Caco-2 (cell line): ENCODE data around the gene ITGA11. TPM values are rescaled to one million over a fixed set of nuclear protein-coding genes. Genes with fewer than 3 reads are reported as not detected.

Experiments
- BruUV-seq: library from RNA; stranded (reverse); fragments of 400-500 nt; replicated peaks from 2 replicates; lab custom pipeline; 2021; lab: Mats Ljungman, UMichigan
- CTCF ChIA-PET: fragments of 300-600 bp; sonication (Branson Sonifier 250); formaldehyde crosslinking; loops from one replicate; lab custom pipeline; 2022; ENCODE audit warnings: antibody characterized with exemption; lab: Charles Lee
- POLR2A ChIA-PET: fragments of 300-600 bp; sonication (Branson Sonifier 250); formaldehyde crosslinking; loops from one replicate; lab custom pipeline; 2022; ENCODE audit warnings: antibody characterized with exemption; lab: Charles Lee
- DNase-seq, 2 experiments: peaks; one replicate each; pipeline versions ENCODE4 v3.0.0 to v3.0.0-alpha.2; 2020 to 2022
- H3K27me3 ChIP-seq: replicated peaks from 2 replicates; pipeline ENCODE4 v1.6.0; 2011; ENCODE audit warnings: low read length; ENCODE audit not compliant: control insufficient read depth, insufficient read depth
- H3K36me3 ChIP-seq: 2 replicates; pipeline ENCODE4 v1.5.1; 2011; ENCODE audit warnings: low read length; ENCODE audit not compliant: control insufficient read depth, insufficient read depth
- H3K4me1 ChIP-seq: fragments of 250-450 bp; sonication (Bioruptor Pico); 2 replicates; pipeline ENCODE4 v1.5.1; 2020; ENCODE audit warnings: mild to moderate bottlenecking
- H3K4me3 ChIP-seq: 2 replicates; pipeline ENCODE4 v1.5.1; 2011; ENCODE audit warnings: low read depth, mild to moderate bottlenecking, control low read depth, low read length
- H3K9me3 ChIP-seq: fragments of 250-450 bp; sonication (Bioruptor Pico); 2 replicates; pipeline ENCODE4 v1.5.1; 2020; ENCODE audit warnings: mild to moderate bottlenecking, moderate library complexity
- H3K27ac Mint-ChIP-seq: one replicate; pipeline ENCODE4 v1.8.0; 2022; ENCODE audit warnings: mixed read lengths; ENCODE audit not compliant: unreplicated experiment
- H3K27me3 Mint-ChIP-seq: one replicate; pipeline ENCODE4 v1.8.0; 2022; ENCODE audit warnings: mixed read lengths; ENCODE audit not compliant: insufficient read depth, unreplicated experiment
- H3K36me3 Mint-ChIP-seq: one replicate; pipeline ENCODE4 v1.8.0; 2022; ENCODE audit warnings: mild to moderate bottlenecking, mixed read lengths; ENCODE audit not compliant: insufficient read depth, unreplicated experiment
- H3K4me1 Mint-ChIP-seq: one replicate; pipeline ENCODE4 v1.8.0; 2022; ENCODE audit warnings: low read depth, mixed read lengths; ENCODE audit not compliant: unreplicated experiment
- H3K4me3 Mint-ChIP-seq: one replicate; pipeline ENCODE4 v1.8.0; 2022; ENCODE audit warnings: mild to moderate bottlenecking, moderate library complexity, mixed read lengths; ENCODE audit not compliant: unreplicated experiment
- H3K9me3 Mint-ChIP-seq: one replicate; pipeline ENCODE4 v1.8.0; 2022; ENCODE audit warnings: mixed read lengths; ENCODE audit not compliant: unreplicated experiment
- intact Hi-C: fragments of 100-400 bp; cut with micrococcal nuclease; formaldehyde crosslinking; loops from one replicate; pipeline ENCODE4 v1.10.0; 2022; ENCODE audit not compliant: unreplicated experiment
- total RNA-seq: library from RNA; stranded (reverse); gene quantifications from 2 replicates; pipeline ENCODE4 v1.2.3, GENCODE V29; 2022
- TF ChIP-seq, protein P1 (sequence below), 2 experiments: fragments of 200-600 bp in 1 of 2; IDR thresholded peaks; 1 replicate in 1 of 2; 2 replicates in 1 of 2; pipeline versions ENCODE4 v1.5.1 to v1.8.0; 2011 to 2022; ENCODE audit warnings: antibody characterized with exemption in 1 of 2, control low read depth in 1 of 2, inconsistent platforms in 1 of 2, low read depth in 1 of 2, low read length in 1 of 2, mild to moderate bottlenecking in 1 of 2, moderate library complexity in 1 of 2; ENCODE audit not compliant: insufficient read depth in 1 of 2, severe bottlenecking in 1 of 2, unreplicated experiment in 1 of 2

The ITGA11 gene
- total RNA-seq, 1 experiment from 2014 or later, result 0.18 TPM

DNA sequence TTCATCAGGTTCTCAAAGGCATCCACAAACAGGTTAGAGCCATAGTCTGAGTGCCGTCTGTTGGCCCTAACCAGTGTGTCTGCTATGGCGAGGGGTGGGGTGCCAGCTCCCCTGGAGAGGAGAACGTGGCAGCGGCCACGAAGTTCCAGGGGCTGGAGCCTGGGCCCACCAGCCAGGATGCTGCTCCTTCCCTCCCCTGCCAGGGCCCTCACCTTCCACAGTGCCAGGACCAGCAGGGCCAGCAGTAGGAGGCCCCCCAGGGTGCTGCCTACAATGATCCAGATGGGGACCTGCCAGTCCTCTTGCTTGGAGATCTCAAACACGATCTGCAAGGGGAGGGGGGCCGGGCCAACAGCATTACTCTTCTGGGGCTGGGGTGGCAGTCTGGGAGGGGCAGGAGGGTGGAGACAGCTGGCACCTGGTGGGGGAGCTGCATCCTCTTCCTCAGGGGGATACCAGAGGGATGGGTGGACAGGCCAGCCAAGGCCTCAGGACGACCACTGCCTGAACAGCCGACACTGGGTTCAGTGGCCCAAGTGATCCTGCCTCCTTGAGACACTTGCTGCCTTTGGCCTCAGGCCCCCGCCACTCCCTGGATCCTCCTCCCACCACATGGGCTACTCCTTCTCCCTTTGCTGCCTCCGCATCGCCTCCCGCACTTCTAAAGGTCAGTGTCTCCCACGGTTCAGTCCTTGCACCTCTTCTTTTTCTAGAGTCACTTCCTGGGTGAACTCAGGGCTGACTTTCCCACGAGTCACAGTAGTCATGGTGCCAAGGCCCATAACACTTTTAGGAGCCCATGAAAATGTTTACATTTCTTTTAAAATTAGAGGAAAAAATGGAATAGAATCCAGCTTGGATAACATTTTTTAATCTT is 128.2 kb downstream of the ITGA11 start:
- DNase-seq, result no peak
- POLR2A ChIA-PET, result no interaction called here
- Mint-ChIP-seq H3K27ac (no peak overlapping the region), H3K36me3 (peaks cover 12% of the 10 kb centered on the region), H3K4me3 (no peak overlapping the region), H3K27me3 (no peaks in the 10 kb centered on the region), H3K9me3 (no peaks in the 10 kb centered on the region), H3K4me1 (peaks cover 30% of the 10 kb centered on the region)
- no TSS peak for BruUV-seq
- TF ChIP-seq, protein P1, sequence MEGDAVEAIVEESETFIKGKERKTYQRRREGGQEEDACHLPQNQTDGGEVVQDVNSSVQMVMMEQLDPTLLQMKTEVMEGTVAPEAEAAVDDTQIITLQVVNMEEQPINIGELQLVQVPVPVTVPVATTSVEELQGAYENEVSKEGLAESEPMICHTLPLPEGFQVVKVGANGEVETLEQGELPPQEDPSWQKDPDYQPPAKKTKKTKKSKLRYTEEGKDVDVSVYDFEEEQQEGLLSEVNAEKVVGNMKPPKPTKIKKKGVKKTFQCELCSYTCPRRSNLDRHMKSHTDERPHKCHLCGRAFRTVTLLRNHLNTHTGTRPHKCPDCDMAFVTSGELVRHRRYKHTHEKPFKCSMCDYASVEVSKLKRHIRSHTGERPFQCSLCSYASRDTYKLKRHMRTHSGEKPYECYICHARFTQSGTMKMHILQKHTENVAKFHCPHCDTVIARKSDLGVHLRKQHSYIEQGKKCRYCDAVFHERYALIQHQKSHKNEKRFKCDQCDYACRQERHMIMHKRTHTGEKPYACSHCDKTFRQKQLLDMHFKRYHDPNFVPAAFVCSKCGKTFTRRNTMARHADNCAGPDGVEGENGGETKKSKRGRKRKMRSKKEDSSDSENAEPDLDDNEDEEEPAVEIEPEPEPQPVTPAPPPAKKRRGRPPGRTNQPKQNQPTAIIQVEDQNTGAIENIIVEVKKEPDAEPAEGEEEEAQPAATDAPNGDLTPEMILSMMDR (IDR thresholded peaks at IDR 0.05; ENCODE audit: insufficient read depth in 1 of 2, low read depth in 1 of 2, low read length in 1 of 2, severe bottlenecking in 1 of 2, unreplicated experiment in 1 of 2), result no peak
- Histone ChIP-seq H3K4me3 (no peak overlapping the region), H3K27me3 (no peaks in the 10 kb centered on the region), H3K36me3 (no peaks in the 10 kb centered on the region), H3K4me1 (peaks cover 26% of the 10 kb centered on the region), H3K9me3 (no peaks in the 10 kb centered on the region)
- intact Hi-C loops, result loop anchor here (10.0 kb wide), 1 partner anchor 131 kb away; the partner anchor contains the start of gene ITGA11
- CTCF ChIA-PET, result interaction anchor here (2.6 kb wide), 1 partner anchor 51 kb away, joined by 21 read pairs; no protein-coding TSS in a partner anchor

- no peak for DNase-seq
- H3K27ac Mint-ChIP-seq, result no peak overlapping the region
- H3K27me3 ChIP-seq, result no peaks in the 10 kb centered on the region
- peaks cover 12% of the 10 kb centered on the region for H3K36me3 Mint-ChIP-seq
- H3K4me3 ChIP-seq, result no peak overlapping the region
- no peaks in the 10 kb centered on the region for H3K9me3 ChIP-seq
- no peak overlapping the region for H3K4me3 Mint-ChIP-seq
- POLR2A ChIA-PET, result no interaction called here
- no peaks in the 10 kb centered on the region for H3K36me3 ChIP-seq
- H3K4me1 Mint-ChIP-seq, result peaks cover 30% of the 10 kb centered on the region
- BruUV-seq, result no TSS peak
- CTCF ChIA-PET, result interaction anchor here (2.6 kb wide), 1 partner anchor 50 kb away, joined by 21 read pairs; no protein-coding TSS in a partner anchor
- intact Hi-C loops, result loop anchor here (10.0 kb wide), 1 partner anchor 132 kb away; the partner anchor contains the start of gene ITGA11
- no peaks in the 10 kb centered on the region for H3K27me3 Mint-ChIP-seq
- peaks cover 26% of the 10 kb centered on the region for H3K4me1 ChIP-seq
- TF ChIP-seq, protein P1 (IDR thresholded peaks at IDR 0.05; ENCODE audit: insufficient read depth in 1 of 2, low read depth in 1 of 2, low read length in 1 of 2, severe bottlenecking in 1 of 2, unreplicated experiment in 1 of 2), result no peak
- H3K9me3 Mint-ChIP-seq, result no peaks in the 10 kb centered on the region
These were observed 128.8 kb downstream of the ITGA11 start for GRCh38 chr15:68303134-68303533.

DNA sequence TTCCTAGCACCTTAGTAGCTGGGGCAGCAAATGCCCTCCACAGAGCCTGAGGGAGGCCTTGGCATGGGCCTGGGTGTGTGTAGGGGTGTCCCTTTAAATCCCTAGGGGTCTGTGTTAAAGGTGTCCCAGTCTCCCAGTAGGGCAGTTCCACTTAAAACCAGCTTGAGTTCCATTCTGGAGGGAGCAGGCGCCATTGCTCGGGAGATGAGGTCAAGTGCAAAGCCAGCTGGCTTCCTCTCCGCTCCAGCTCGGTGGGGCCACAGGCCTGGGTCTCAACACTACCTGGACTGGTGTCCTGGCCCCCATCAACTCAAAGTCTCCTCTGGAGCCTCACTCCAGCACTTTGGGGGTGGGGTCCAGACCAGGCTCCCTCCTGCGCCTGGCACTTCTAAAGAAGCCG is 129.2 kb downstream of the ITGA11 start:
- no peak for DNase-seq
- H3K36me3 Mint-ChIP-seq, result peaks cover 12% of the 10 kb centered on the region
- H3K4me3 ChIP-seq, result no peak overlapping the region
- no peaks in the 10 kb centered on the region for H3K9me3 Mint-ChIP-seq
- TF ChIP-seq, protein P1 (IDR thresholded peaks at IDR 0.05; ENCODE audit: insufficient read depth in 1 of 2, low read depth in 1 of 2, low read length in 1 of 2, severe bottlenecking in 1 of 2, unreplicated experiment in 1 of 2), result no peak
- peaks cover 26% of the 10 kb centered on the region for H3K4me1 ChIP-seq
- no peaks in the 10 kb centered on the region for H3K27me3 Mint-ChIP-seq
- no peak overlapping the region for H3K27ac Mint-ChIP-seq
- no peaks in the 10 kb centered on the region for H3K27me3 ChIP-seq
- H3K4me1 Mint-ChIP-seq, result peaks cover 30% of the 10 kb centered on the region
- no peak overlapping the region for H3K4me3 Mint-ChIP-seq
- intact Hi-C loops, result loop anchor here (10.0 kb wide), 1 partner anchor 132 kb away; the partner anchor contains the start of gene ITGA11
- ChIA-PET POLR2A (no interaction called here), CTCF (interaction anchor here (2.6 kb wide), 1 partner anchor 50 kb away, joined by 21 read pairs; no protein-coding TSS in a partner anchor)
- no peaks in the 10 kb centered on the region for H3K36me3 ChIP-seq
- H3K9me3 ChIP-seq, result no peaks in the 10 kb centered on the region
- BruUV-seq, result no TSS peak
